Mammary epithelial cell (primary cell): ENCODE data around the gene SDK1.

Experiments
- EZH2 ChIP-seq: IDR thresholded peaks from 2 replicates; pipeline ENCODE4 v1.6.1; 2012; ENCODE audit warnings: low read length, inconsistent platforms, borderline replicate concordance
- TF ChIP-seq, protein P1 (sequence below), 2 donors: IDR thresholded peaks in 1 of 2; conservative IDR thresholded peaks in 1 of 2; 2 replicates each; pipeline ENCODE4 v1.5.1; 2011 to 2012; ENCODE audit warnings: inconsistent platforms in 2 of 2, low read length in 2 of 2, mild to moderate bottlenecking in 2 of 2, control low read depth in 1 of 2, low read depth in 1 of 2; ENCODE audit not compliant: insufficient read depth in 1 of 2; ENCODE audit errors: extremely low read depth in 1 of 2

GRCh38 chr7:3950249-3950648 lies 649.2 kb downstream of the SDK1 start:
- TF ChIP-seq, protein P1, sequence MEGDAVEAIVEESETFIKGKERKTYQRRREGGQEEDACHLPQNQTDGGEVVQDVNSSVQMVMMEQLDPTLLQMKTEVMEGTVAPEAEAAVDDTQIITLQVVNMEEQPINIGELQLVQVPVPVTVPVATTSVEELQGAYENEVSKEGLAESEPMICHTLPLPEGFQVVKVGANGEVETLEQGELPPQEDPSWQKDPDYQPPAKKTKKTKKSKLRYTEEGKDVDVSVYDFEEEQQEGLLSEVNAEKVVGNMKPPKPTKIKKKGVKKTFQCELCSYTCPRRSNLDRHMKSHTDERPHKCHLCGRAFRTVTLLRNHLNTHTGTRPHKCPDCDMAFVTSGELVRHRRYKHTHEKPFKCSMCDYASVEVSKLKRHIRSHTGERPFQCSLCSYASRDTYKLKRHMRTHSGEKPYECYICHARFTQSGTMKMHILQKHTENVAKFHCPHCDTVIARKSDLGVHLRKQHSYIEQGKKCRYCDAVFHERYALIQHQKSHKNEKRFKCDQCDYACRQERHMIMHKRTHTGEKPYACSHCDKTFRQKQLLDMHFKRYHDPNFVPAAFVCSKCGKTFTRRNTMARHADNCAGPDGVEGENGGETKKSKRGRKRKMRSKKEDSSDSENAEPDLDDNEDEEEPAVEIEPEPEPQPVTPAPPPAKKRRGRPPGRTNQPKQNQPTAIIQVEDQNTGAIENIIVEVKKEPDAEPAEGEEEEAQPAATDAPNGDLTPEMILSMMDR (conservative IDR thresholded peaks at IDR 0.05 in 1 of 2, IDR thresholded peaks at IDR 0.05 in 1 of 2; ENCODE audit: extremely low read depth in 1 of 2, insufficient read depth in 1 of 2, low read depth in 1 of 2, low read length in 2 of 2) = no peak
- TF ChIP-seq EZH2 = no peak
